GM13977 (cell line): ENCODE data around the gene CD38.
A peak's percentile ranks its signal among the peaks of the same experiment; 100 is the strongest.

ENCODE experiments used
- DNase-seq: peaks from one replicate; pipeline ENCODE4 v3.0.0; 2012; ENCODE audit warnings: low spot score
- CTCF ChIP-seq: IDR thresholded peaks from 2 replicates; pipeline ENCODE4 v1.5.1; 2012; ENCODE audit warnings: mild to moderate bottlenecking, control low read depth; ENCODE audit not compliant: insufficient read depth; ENCODE audit errors: extremely low read depth, missing control alignments
- in situ Hi-C: fragments of 300-500 bp; cut with MboI; formaldehyde crosslinking; loops from one replicate; pipeline ENCODE4 v1.12.0; 2022; ENCODE audit warnings: low sequenced_read_pairs, low pct_unique_long_range_greater_than_20kb, mixed read lengths, inconsistent platforms; ENCODE audit not compliant: unreplicated experiment

CD38 gene

GRCh38 chr4:15870921-15871664 is 93.0 kb downstream of the CD38 start:
- no peak for DNase-seq
- no peak for TF ChIP-seq CTCF
- in situ Hi-C loops: no loop called here

DNA sequence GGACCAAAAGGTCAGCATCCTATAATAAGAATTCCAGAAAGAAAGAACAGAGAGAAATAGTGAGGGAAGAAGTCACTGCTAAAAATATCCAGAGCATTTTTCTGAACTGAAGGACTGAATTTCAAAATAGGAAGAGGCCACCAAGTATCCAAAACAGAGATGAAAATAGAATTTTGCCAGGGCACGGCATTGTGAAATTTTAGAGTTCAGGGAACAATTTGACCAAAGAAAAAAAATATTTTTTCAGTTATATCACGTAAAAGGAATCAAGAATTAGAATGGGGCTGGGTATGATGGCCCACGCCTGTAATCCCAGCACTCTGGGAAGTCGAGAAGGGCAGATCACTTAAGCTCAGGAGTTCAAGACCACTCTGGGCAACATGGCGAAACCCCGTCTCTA is 95.0 kb downstream of the CD38 start:
- in situ Hi-C loops: no loop called here
- no peak for DNase-seq
- no peak for TF ChIP-seq CTCF

DNA sequence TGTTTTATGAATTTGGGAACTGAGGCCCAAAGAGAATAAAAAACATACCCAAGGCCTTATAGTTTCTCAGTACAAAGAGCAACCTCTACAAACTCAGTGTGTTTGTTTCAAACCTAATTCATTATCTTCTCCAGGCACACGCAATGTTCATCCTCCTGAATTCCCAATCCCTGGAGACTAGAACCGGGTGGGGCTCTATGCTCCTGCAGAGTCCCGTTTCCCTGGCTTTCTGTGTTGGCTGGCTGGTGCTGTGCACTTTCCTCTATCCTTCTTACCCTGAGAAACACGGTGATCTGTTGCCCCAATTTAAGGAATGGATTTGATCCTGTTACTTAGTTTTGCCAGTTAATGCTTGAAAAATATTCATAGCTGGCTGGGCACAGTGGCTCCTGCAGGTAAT is 96.5 kb downstream of the CD38 start:
- DNase-seq: no peak
- in situ Hi-C loops: no loop called here
- TF ChIP-seq CTCF: no peak

- no peak for DNase-seq
- in situ Hi-C loops: no loop called here
- no peak for TF ChIP-seq CTCF
Observed at GRCh38 chr4:15875663-15876460, 97.7 kb downstream of the CD38 start.

GRCh38 chr4:15878011-15878410 is 99.9 kb downstream of the CD38 start:
- TF ChIP-seq CTCF: peak; percentile 2
- no peak for DNase-seq
- in situ Hi-C loops: no loop called here

- in situ Hi-C loops: no loop called here
- DNase-seq: no peak
- TF ChIP-seq CTCF: no peak
Observed at GRCh38 chr4:15881820-15882219, 103.7 kb downstream of the CD38 start.
